Endometrium (tissue), 2 donors: ENCODE measurements around the gene GGT7.
"Not testable (repeated sequence)": the region's sequence is repeated elsewhere in the genome, so short reads cannot be mapped to it uniquely, and the experiment has no call there.

Experiments used
- FAIRE-seq: peaks from 2 replicates; lab custom pipeline; 2012; peaks lifted over from hg19 to GRCh38; lab: Jason Lieb, UNC
- donor health status: control.
- donor health status: control.

Gene GGT7

DNA sequence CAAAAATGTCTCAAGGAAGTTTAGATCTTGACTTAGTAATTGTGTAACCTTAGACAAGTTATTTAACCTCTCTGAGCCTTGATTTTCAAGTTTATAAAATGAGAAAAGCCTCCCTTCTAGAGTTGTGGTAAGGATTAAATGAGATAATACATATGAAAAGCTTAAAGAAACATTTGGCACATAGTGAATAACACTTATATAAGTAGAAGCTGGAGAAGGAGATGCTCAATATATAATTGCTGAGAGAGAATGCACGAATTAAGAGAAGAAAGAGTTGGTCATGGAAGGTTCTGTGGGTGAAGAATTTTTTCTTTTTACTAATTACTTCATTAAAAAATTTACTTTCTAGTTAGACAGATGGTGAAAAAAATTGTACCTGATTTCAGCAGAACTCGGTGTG is 9.0 kb upstream of the GGT7 start:
- no peak for FAIRE-seq

DNA sequence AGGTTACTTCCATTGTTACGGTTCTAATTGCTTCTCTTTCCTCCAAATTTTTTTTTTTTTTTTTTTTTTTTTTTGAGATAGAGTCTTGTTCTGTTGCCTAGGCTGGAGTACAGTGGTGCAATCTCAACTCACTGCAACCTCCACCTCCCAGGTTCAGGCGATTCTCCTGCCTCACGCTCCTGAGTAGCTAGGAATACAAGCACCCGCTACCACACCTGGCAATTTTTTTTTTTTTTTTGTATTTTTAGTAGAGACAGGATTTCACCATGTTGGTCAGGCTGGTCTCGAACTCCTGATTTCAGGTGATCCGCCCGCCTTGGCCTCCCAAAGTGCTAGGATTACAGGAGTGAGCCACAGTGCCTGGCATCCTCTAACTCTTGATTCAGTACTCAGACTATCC is 8.3 kb upstream of the GGT7 start:
- FAIRE-seq, result not testable (repeated sequence)

DNA sequence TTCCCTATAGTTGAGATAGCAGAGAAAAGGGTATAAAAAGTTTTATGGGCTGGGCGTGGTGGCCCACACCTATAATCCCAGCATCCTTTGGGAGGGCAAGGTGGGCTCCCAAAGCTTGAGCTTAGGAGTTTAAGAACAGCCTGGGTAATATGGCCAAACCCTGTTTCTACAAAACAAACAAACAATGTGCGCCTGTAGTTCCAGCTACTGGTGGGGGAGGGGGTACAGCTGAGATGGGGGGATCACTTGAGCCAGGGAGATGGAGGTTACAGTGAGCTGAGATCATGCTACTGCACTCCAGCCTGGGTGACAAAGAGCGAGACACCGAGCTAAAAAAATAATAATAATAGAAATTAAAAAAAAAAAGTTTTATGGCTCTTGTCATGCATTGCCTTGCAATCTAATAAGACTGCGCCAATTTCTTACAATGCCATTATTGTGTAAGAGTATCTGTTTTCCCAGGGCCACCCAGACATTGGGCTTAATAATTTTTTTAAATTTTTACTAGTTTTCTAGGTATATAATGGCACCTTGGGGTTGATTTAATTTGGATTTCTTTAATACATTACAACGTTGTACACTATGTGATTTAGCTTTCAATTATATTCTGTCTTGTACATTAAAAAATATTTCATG is 7.7 kb upstream of the GGT7 start:
- no peak for FAIRE-seq

DNA sequence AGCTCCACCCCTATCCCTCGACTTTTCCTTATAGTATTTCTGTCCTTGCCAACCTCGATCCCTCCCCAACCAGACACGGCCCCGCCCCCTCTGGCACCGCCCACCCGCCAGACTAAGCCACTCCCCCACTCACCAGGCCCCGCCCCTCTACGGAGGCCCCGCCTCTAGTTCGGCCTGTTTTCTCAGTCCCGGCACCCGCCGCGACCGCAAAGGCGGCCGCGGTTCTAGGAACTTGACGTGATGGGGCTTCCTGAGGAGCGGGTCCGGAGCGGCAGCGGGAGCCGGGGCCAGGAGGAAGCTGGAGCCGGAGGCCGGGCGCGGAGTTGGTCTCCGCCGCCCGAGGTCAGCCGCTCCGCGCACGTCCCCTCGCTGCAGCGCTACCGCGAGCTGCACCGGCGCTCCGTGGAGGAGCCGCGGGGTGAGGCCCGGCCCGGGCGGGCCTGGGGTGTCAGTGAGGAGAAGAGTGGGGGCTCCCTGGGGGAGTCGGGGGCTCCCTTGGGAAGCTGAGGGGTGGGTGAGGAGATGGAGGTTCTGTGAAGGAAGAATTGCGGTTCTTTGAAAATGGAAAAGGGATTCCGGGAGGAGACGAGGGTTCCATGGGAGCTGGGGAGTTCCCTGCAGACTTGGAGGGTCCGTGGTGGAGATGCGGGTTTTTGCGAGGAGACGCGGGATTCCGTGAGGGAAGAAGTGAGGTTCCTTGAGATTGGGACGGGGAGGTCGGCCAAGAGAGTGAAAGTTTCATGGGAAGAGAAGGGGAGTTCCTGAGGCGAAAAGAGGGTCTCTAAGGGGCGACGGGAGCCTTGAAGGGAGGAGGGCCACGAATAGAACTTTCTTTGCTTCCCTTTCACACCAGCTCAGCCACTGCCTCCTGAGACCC is 4.0 kb upstream of the GGT7 start, which contains the start of gene ACSS2:
Gene ACSS2, plus strand, starts transcription at position 207 of the 877 bp plus-strand sequence. Its CDS starts 34 bp downstream, at position 241.
- FAIRE-seq, result no peak

DNA sequence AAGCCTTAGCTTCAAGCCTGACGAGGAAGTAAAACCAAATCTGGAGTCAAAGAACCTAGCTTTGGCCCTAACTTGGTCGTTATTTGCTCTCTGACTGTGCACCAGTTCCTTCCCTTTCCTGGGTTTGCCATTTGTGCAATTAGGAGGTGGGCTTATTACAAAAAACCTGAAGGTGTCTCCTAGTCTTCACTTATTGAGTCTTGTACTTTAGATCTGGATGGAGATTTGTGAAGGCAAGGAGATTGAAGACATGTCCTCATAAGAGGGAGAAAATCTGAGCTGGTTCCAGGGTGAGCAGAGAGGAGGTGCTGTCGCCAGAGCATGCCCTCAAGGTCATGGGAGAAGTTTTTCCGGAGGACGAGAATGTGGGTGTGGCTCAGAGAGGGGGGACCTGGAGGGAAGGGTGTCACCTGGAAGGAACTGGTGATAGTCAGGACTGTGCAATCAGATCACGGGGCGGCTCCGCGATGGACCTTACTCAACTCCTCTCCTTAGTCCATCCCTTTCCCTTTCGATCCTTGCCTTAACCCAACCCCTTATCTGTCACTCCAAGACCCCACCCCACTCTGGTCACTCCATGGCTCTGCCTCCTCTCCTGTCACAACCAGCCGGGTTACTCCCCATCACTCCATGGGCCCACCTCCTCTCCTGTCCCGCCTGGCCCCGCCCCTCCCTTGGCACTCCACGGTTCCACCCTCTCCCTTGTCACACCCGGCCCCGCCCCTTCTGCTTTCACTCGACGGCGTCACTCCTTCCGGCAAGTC is 3.2 kb upstream of the GGT7 start:
- no peak for FAIRE-seq

DNA sequence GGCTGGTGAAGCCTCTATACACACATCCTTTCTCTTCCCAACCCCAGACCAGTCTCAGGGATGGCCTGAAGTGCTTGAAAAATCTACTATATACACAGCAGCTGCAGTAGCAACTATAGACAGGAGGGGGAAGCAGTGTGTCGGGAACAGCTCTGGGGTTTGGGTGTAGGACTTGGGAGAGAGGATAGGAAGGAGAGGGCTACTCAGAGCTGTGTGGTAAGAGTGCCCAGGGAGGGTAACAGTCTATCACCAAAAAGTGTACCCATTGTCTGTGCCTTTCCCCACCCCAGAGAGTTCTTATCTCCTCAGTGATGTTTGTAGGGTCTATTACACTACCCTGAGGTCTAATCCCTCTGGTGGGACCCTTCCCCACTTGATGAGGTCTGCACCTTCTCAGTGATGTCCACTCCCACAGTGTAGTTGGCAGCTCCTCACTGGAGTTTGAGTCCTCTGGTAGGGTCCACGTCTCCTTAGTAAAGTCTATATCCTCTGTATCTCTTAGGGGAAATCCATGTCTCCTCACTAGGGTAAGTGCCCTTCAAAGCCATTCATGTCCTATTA is 1.5 kb upstream of the GGT7 start:
- no peak for FAIRE-seq

DNA sequence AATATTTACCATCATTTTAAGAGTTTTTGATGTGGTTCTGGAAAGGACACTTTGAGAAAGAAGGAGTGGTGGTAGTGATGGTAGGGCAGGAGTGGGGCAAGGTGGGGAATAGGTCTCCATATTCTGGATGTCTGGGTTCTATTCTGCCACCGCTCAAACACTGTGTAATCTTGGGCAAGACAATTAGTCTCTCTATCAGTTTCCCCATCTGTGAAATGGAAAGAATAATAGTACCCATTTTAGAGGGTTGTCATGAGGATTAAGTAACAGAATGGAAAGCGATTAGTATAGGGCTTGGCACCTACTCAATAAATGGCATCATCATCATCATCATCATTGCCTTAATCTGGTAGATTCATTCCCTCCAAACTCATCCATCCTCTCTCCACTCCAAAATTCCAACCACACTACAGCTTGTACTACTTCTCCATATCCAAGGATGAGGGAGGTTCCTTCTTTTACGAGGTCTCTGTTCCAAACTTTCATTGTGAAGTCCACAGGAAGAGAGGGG is 982 bp upstream of the GGT7 start:
- no peak for FAIRE-seq

DNA sequence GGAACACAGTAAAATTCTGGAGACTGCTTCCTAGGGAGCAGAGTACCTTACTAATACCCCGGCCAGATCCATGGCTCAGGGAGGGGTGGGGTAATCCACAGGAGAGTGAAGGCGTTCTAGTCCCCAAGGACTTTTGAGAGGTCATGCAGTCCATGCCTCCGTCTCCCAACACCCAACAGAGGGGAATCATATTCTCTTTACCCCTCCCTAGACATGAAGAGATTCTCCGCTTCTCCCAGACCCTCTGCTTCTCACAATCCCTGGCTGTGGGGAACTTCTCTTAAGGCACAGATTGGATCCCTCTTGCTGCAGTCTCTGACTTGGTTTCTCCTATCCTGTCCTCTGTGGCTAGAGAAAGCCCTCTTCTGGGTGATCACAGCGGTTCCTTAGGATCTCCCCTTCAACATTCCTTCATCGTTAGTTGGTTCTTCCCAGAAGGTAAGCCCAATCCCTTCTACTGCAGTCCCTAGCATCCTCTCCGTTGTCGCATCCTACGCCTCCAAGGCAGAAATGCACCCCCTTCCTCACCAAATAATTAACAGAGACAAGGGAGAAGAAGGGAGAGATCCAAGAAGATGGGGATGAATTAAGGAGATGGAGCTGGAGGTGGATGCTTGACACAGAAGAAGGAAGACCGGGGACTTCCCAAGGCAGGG is 562 bp downstream of the GGT7 start:
- no peak for FAIRE-seq

DNA sequence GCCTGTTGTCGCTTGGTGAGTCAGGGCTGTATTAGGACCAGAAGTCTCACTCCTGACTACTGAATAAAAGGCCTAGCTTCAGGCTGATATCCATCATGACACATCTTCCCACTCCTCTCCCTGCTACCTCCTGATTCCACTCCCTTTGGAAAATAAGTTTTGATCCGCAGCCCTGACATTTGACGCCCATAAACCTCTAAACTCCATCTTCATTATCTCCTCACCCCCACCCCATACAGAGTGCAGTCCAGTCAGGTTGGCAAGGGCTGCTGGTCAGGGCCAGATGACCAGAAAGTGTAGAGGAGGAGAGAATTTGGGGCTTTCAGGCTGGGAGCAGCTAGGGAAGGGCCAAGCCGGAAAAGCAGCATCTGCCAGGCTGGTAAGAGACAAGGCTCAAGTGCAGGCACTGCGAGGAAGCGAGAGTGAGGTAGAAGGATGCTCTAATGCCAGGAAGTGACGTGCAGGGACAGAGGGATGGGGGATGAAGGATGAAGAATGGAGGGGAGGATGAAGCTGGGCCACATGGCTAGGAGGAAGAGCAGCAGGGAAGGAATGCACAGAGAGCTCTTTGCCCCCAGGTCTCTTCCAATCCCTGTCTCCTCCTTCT is 1.2 kb downstream of the GGT7 start:
- FAIRE-seq, result no peak

DNA sequence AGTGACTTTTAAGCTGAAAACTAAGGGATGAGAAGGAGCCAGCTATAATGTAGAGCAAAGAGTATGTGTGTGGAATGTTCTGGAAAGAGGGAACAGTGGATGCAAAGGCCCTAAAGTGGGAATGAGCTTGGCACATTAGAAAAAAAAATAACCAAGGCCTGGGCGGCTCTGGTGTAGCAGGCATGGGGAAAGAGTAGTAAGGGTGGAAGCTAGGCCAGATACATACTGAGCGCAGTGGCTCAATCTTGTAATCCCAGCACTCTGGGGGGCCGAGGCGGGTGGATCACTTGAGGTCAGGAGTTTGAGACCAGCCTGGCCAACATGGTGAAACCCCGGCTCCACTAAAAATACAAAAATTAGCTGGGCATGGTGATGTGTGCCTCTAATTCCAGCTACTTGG is 8.4 kb downstream of the GGT7 start:
- FAIRE-seq, result no peak

DNA sequence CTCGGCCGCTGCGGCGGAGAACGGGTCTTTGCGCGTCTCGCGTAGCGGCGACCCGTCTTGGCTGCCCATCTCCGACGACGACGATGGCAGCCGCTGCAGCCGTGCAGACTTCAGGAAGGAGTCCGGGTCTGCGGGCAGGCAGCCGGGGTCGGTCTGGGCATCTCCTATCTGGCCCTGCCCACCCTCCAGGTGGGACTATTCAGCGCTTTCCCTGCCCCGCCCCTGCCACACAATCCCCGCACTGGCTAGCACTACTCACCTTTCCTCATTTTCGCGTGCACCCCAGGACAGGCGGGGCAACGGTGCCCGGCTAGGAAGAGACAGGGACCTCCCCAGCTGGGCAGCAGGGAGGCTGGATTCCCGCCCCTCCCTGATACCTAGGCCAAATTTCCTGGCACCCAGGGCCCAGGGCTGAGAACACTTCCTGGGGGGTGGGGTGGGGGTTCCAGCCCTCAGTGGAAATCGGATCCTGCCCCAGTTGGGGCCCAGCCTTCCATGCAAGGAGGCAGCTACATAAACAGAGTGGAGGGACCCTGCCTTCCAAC is 9.2 kb downstream of the GGT7 start:
- FAIRE-seq, result no peak

DNA sequence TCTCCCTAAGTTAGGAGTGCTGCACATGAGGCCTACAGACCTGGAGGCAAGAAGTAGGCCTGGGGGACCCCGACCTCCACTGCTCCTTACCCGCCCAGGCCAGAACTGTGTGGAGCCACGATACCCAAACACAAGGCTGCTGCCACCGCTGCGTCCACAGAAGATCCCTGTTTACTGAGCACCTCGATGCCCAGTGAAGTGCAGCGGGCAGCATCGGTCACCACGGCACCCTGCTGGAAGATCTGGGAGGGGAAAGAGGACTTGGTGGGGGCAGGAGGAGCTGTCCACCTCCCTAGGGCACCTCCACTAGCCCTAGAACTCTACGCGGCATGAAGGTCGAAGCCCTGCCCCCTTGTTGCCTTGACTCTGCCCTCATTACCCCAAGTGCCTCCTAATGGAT is 9.9 kb downstream of the GGT7 start:
- no peak for FAIRE-seq

DNA sequence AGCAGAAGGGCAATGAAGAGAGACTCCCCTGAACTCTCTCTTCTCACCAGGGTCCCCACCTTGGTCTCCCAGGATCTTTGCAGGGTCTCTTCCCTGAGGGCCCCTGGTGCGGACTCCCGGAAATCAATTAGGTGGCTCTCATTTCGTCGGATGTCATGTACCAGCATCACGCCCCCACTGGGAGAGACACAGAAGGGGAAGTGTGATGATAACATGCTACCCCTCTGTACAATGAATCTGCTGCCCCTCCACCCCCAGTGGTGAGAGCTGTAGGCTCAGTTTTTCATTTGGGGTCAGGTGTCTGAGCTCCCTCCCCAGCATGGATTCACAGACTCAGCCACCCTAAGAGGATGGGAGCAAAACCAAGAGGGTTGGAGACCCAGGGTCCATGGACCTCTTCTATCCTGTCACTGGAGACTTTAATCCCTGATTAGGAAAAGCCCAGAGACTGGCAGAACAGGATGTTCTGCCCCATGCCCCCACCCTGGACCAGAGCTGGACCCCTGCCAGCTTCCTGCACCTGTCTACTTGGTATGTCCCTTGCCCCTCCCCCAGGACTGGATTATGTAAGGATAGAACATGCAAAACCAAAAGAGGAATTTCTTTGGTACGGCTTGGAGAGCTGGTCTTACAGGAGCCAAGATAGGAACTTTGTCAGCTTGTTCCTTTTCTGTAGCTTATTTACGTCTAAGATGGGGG is 11.1 kb downstream of the GGT7 start:
- FAIRE-seq, result no peak

DNA sequence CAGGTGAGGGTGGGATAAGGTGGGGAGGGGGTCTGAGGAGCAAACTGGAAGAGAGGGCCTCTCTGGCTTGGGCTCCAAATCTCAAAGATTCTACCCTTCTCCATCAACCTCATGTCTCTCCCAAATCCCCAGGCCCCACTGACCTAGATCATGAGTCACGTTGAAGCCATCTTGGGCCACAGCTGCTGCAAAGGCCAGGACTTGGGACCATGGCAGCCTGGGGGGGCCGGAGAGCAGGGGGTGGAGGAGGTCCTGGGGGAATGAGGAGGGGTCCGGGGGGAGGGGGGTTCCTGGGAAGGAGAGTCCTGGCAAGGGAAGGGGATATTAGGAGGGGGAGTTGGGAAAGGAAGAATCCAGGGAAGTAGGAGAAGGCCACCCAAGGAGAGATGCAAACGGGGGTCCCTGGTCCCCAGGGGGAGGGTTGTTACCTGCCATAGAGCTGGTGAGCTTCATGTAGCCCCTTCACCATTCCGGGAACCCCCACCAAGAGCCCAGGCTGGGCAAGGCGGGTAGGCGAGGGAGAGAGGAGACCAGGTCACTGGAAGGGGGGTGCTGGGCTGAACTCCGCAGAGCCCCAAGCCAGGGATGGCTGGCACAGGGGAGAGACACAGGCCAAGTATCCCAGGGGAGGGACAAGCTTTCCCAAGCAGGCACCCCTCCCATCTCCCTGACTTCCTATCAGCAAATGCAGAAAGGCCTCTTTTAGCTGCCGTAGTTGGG is 12.7 kb downstream of the GGT7 start:
- no peak for FAIRE-seq

DNA sequence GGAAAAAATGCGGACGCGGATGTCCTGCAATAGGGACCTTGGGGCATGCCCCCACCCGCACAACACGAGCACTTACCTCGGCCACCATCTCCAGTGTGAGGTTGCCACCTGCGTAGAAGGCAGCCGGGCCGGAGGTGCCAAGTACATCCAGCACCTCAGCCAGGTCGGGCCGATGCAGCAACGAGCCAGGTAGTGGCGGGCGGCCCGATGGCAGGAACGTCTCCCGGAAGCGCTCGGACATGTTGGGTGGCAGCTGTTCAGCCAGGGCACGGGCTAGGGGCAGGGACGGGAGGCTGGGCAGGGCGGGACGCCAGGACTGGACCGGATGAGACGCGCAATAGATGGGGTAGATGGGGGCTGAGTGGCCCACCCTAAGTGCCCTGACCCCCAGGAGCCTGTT is 13.3 kb downstream of the GGT7 start:
- FAIRE-seq, result no peak

DNA sequence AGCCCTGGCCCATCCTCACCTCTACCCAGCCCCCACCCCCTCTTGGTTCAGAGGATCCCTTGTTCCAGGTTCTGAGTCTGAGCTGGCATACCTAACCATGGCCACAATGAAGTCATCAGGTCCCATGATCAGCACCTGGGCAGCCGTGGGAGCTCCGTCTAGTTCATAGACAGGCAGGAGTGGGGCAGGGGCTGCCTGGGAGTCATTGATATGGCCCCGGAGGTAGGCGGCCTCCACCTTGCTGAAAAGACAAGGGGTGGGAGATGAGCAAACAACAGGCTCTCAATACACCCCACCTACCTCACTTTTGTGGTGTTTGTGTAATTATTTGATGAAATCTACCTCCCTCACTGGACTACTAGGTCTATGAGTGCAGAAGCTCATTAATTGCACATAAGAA is 20.4 kb downstream of the GGT7 start:
- no peak for FAIRE-seq

DNA sequence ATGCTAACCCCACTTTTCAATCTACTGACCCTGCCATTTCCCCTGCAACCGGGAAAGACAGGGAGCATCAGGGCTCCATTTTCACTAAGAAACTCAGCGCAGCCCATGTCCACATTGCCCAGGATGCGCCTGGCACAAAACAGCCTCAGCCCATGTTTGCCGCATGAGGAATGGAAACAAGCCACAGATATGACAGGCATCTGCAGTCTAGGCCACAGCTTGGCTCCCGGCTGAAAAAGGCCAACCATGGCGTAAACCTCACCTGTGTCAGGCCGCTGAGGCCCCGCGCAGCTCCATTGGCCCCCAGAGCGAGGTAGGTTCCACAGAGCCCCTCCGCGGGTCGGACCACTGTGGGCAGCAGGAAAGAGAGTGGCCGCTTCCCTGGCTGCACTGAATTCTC is 21.7 kb downstream of the GGT7 start:
- no peak for FAIRE-seq

DNA sequence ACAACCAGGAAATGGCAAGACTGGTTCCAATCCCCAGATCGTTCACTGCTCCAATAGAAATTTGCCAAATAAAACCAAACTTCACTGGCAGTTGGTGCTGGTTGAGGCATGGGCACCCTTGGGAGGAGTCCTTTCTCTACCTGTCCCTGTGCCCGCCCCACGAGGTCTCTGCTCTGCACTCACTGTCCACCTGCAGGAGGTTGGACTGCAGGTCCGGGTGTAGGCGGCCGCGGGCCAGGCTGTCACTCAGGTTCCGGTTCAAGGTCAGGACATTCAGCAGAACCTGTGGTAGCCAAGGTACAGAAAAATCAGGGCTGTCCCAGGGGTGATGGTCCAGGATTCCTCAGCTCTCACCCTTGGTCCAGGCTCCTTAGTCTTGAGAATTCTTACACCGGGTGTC is 22.9 kb downstream of the GGT7 start:
- no peak for FAIRE-seq

DNA sequence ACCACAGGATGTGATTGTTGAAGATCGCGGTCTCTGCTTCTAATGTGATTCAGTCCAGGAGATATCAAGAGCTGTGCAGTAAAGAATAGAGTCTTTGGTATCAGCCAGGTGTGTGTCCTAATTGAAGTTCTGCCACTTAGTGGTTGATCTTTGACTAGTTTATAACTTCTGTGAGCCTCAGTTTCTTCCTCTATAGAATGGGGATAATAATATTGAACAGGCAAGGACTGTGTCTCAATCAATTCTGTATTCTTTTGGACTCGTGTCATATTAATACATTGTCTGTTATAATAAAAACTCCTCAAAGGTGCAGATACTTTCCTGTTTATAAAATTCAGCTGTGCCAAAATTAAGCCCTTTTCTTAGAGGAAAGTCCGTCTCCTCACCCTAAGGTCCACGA is 24.1 kb downstream of the GGT7 start:
- no peak for FAIRE-seq

DNA sequence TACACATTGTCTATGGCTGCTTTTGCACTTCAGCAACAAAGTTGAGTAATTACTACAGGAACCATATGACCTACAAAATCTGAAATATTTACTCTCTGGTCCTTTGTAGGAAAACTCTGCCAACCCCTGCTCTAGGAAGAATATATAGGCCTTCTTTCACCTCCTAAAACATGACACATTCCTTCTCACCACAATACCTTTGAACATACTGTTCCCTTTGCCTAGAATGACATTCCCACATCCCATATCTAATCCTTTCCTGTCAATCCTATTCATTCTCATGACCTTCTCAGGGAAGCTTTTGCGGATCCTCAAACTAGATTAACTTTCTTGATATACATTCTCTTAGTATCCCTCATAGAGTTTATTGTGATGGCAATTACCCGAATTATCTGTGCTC is 29.2 kb downstream of the GGT7 start:
- no peak for FAIRE-seq
